Loucy (cell line): ENCODE data around the gene KRT77.

ENCODE experiments used
- H2AFZ ChIP-seq: fragments of 200-600 bp; sonication (generic); 2 replicates; pipeline ENCODE4 v1.6.0; 2016; ENCODE audit warnings: antibody characterized with exemption, mild to moderate bottlenecking, low read length, moderate library complexity
- H3F3A ChIP-seq: fragments of 200-600 bp; 2 replicates; pipeline ENCODE4 v1.6.0; 2016; ENCODE audit warnings: antibody characterized with exemption, low read depth, mild to moderate bottlenecking
- H3K27me3 ChIP-seq: fragments of 200-600 bp; sonication (generic); 2 replicates; pipeline ENCODE4 v1.6.1; 2014; ENCODE audit warnings: low read length, mild to moderate bottlenecking; ENCODE audit not compliant: insufficient read depth, poor library complexity, severe bottlenecking
- H3K36me3 ChIP-seq: fragments of 200-600 bp; sonication (generic); 2 replicates; pipeline ENCODE4 v1.6.1; 2016; ENCODE audit warnings: low read length; ENCODE audit not compliant: insufficient read depth
- H3K4me1 ChIP-seq: fragments of 200-600 bp; sonication (generic); 2 replicates; pipeline ENCODE4 v1.5.1; 2014; ENCODE audit warnings: low read length, mild to moderate bottlenecking; ENCODE audit not compliant: insufficient read depth, poor library complexity, severe bottlenecking
- H3K4me2 ChIP-seq: fragments of 200-600 bp; sonication (generic); 2 replicates; pipeline ENCODE4 v1.6.0; 2014; ENCODE audit warnings: antibody characterized with exemption, low read length, low read depth, mild to moderate bottlenecking; ENCODE audit not compliant: poor library complexity, severe bottlenecking
- H3K4me3 ChIP-seq: fragments of 200-600 bp; sonication (generic); 2 replicates; pipeline ENCODE4 v1.5.1; 2014; ENCODE audit warnings: low read length, mild to moderate bottlenecking, mixed read lengths; ENCODE audit not compliant: poor library complexity, severe bottlenecking
- H3K79me2 ChIP-seq: fragments of 200-600 bp; sonication (generic); 2 replicates; pipeline ENCODE4 v1.6.1; 2014; ENCODE audit warnings: low read length; ENCODE audit not compliant: insufficient read depth
- H3K9ac ChIP-seq: fragments of 200-600 bp; sonication (generic); 2 replicates; pipeline ENCODE4 v1.6.0; 2014; ENCODE audit warnings: mild to moderate bottlenecking, low read depth, low read length, moderate library complexity; ENCODE audit not compliant: poor library complexity, severe bottlenecking
- H3K9me2 ChIP-seq: fragments of 200-600 bp; sonication (generic); replicated peaks from 2 replicates; pipeline ENCODE4 v1.6.1; 2016; ENCODE audit warnings: low read depth, low read length, mixed read lengths
- H3K9me3 ChIP-seq: fragments of 200-600 bp; sonication (generic); 2 replicates; pipeline ENCODE4 v1.6.1; 2014; ENCODE audit warnings: mild to moderate bottlenecking, antibody characterized with exemption, low read length, low read depth; ENCODE audit not compliant: insufficient read depth
- H4K20me1 ChIP-seq: fragments of 200-600 bp; sonication (generic); 2 replicates; pipeline ENCODE4 v1.6.0; 2014; ENCODE audit warnings: antibody characterized with exemption, low read length, mild to moderate bottlenecking; ENCODE audit not compliant: insufficient read depth, poor library complexity, severe bottlenecking
- CTCF ChIP-seq: fragments of 200-600 bp; sonication (generic); conservative IDR thresholded peaks from 2 replicates; pipeline ENCODE4 v1.5.1; 2014; ENCODE audit warnings: mild to moderate bottlenecking, antibody characterized with exemption, low read length
- EZH2phosphoT487 ChIP-seq: fragments of 200-600 bp; IDR thresholded peaks from 2 replicates; pipeline ENCODE4 v1.6.1; 2018; ENCODE audit warnings: antibody characterized with exemption, mild to moderate bottlenecking, moderate library complexity, borderline replicate concordance

Gene KRT77

GRCh38 chr12:52662093-52662917, 41.0 kb downstream of the KRT77 start:
- Histone ChIP-seq H3K4me2 (peak overlapping the region; percentile 47), H3K9me3 (no peaks in the 10 kb centered on the region), H3K36me3 (no peaks in the 10 kb centered on the region), H3K9ac (peak overlapping the region; percentile 17), H3K27me3 (no peaks in the 10 kb centered on the region), H2AFZ (0 out of 2 replicates have a peak overlapping the region, but pooled peaks have one; percentile 3), H3K4me3 (peak overlapping the region; percentile 2), H3K9me2 (no peaks in the 10 kb centered on the region), H4K20me1 (no peaks in the 10 kb centered on the region), H3F3A (no peaks in the 10 kb centered on the region), H3K79me2 (no peaks in the 10 kb centered on the region), H3K4me1 (peaks cover 48% of the 10 kb centered on the region)
- no peak for TF ChIP-seq CTCF
- TF ChIP-seq EZH2phosphoT487: no peak

- H3K9me2 ChIP-seq: no peaks in the 10 kb centered on the region
- H3K36me3 ChIP-seq: no peaks in the 10 kb centered on the region
- H3K27me3 ChIP-seq: no peaks in the 10 kb centered on the region
- TF ChIP-seq EZH2phosphoT487 (no peak), CTCF (no peak)
- H3K4me2 ChIP-seq: peak overlapping the region; percentile 47
- H3K9ac ChIP-seq: peak overlapping the region; percentile 17
- H3K4me1 ChIP-seq: peaks cover 48% of the 10 kb centered on the region
- no peaks in the 10 kb centered on the region for H4K20me1 ChIP-seq
- no peak overlapping the region for H2AFZ ChIP-seq
- no peaks in the 10 kb centered on the region for H3K9me3 ChIP-seq
- no peak overlapping the region for H3K4me3 ChIP-seq
- H3K79me2 ChIP-seq: no peaks in the 10 kb centered on the region
- H3F3A ChIP-seq: no peaks in the 10 kb centered on the region
Measured at GRCh38 chr12:52661668-52662067, 41.7 kb downstream of the KRT77 start.

- H3F3A ChIP-seq: no peaks in the 10 kb centered on the region
- H4K20me1 ChIP-seq: no peaks in the 10 kb centered on the region
- TF ChIP-seq CTCF (no peak), EZH2phosphoT487 (no peak)
- H3K79me2 ChIP-seq: no peaks in the 10 kb centered on the region
- H3K36me3 ChIP-seq: no peaks in the 10 kb centered on the region
- H3K4me3 ChIP-seq: no peak overlapping the region
- H3K9me3 ChIP-seq: no peaks in the 10 kb centered on the region
- no peak overlapping the region for H3K4me2 ChIP-seq
- no peak overlapping the region for H2AFZ ChIP-seq
- no peaks in the 10 kb centered on the region for H3K9me2 ChIP-seq
- no peaks in the 10 kb centered on the region for H3K27me3 ChIP-seq
- H3K4me1 ChIP-seq: peaks cover 48% of the 10 kb centered on the region
- H3K9ac ChIP-seq: no peak overlapping the region
Measured at GRCh38 chr12:52660934-52661499, 42.3 kb downstream of the KRT77 start.
